ENCODE results near the gene CD247.

- TF ChIP-seq POLR2A (IDR thresholded peaks at IDR 0.05; ENCODE audit: low read length) (no peak), GATA1 (IDR thresholded peaks at IDR 0.05; ENCODE audit: low read depth, low read length) (no peak)
Measured at GRCh38 chr1:167442854-167443565, 75.3 kb downstream of the CD247 start.

Measured in erythroblast (primary cell).